NCI-H187 (cell line): ENCODE measurements around the gene VAPB.

Experiments
- DNase-seq, 2 experiments: peaks; one replicate each; lab custom pipeline; 2025; lab: John Stamatoyannopoulos, UW

VAPB gene

DNA sequence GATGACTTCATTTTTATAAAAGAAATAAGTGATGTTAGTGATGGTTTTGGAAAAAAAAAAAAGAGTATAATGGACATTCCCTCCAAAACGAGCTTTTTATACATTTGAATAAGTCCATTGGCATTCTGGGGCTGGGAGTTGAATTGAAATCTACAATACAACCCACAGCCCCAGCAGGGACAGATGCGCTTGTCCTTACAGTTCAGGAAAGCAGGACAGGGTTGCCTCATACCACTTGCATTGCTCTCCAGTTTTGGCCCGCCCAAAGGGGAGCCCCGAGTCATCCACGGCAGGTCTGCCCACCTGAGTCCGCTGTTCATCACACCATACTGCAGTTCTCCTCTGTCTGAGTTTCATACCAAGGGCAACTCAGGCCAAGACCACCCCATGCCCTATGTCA lies 46.2 kb downstream of the VAPB start:
- DNase-seq = no peak

DNA sequence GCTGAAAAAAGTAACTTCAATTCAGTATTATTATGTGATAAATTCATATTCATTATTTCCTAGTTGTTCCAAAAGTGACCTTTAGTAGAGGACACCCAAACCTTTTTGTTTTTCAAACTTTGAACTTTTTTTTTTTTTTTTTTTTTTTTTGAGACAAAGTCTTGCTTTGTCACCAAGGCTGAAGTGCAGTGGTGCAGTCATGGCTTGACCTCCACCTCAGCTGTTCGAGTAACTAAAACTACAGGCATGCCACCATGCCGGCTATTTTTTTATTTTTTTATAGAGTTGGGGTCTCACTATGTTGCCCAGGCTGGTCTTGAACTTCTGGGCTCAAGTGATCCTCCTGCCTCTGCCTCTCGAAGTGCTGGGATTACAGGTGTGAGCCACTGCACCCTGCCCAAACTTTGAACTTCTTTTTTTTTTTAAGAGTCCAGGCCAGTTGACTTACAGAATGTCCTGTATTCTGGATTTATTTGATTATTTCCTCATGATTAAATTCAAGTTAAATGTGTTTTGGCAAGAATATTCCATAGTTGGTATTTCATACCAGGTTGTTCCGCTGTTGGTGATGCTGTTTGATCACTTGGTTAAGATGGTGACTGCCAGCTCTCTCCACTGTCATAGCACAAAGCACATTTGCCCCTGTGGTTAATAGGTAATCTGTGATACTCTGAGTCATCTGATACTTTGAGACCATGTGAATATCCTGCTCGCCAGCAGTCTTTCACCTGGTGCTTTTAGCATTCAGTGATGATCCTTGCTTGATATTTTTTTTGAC lies 48.0 kb downstream of the VAPB start:
- no peak for DNase-seq

DNA sequence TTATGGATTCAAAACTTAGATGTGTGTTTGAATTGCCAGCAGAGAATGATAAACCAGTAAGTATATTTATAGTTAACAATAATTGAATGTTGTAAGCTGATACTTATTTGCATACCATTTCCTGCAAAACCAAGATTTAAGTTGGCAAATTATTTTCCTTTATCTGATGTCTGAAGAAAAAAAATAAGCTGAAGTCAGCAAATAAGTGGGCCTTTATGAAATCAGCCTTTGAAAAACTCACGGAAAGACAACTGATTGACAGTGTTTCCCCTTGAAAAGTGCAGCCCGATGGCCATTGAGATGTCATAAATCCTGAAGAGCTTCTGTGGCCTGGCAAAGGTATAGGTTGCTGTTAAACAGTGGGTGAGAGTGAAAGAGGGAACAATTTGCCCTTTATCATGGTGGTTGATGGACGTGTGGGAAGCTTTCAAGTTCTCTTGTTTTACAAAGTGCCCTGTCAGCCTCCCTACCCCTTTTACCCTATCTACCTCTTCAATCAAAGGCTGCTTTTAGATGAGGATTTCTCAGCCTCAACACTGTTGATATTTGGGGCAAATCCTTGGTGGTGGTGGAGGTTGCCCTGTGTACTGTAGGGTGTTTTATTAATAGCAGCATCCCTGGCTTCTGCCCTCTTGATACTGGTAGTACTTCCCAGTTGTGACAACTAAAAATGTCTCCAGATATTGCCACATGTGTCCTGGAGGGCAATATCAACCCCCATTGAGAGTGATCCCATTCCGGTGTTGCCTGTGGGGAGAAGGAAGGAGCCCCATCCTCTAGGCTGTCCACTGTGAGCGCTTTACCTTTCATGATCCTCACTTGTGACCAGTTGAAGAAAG lies 50.2 kb downstream of the VAPB start:
- DNase-seq = no peak

DNA sequence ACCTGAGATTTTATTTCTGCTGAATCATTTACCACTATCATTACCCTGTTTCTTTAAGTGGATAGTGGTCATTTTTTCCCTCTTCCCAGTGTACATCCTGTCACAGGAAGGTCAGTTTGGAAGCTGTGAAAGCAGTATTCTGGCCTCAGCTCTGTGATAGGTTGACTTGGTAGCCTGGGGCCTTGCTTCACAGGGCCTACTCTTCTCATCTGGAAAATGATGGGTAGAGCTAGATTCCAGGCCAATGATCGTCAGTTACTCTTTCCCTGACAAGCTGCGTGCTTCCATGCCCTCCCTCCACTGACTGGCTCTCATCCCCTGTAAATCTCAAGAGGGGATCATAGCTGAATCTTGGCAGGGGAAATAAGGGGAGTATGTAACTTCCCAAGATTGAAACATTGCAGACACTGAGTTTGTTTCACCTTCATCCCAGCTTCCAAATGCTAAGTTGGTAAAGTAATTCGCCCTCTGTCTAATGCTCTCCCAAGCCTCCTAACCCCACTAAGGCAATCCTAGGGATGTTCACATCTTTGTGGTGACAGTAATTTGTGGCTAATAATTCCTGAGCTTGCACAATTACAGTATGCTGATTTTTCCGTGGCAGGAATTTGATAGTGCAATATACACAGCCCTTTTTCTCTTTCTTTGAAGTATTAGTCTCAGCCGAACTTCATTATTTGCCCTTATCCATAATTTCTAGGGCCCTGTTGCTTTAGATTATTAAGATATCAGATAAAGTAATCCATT lies 51.2 kb downstream of the VAPB start:
- DNase-seq = no peak

DNA sequence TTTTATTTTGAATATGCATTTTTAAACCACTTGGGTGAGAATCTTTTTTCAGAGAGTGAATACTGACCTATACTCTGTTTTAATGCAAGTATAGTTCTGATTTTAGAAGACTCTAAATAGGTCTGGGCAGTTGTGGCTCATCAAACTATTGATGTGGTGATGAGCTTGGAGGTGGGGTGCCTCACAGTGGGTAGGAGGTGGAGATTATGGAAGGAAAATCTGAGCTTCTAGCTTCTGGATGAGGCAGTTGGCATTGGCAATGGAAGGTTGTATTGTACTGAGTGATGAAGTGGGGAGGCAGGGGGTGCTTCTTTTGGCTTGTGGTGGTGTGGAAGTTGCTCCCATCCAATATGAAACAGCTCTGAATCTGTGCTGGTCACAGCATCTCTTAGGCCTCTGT lies 52.7 kb downstream of the VAPB start:
- no peak for DNase-seq

DNA sequence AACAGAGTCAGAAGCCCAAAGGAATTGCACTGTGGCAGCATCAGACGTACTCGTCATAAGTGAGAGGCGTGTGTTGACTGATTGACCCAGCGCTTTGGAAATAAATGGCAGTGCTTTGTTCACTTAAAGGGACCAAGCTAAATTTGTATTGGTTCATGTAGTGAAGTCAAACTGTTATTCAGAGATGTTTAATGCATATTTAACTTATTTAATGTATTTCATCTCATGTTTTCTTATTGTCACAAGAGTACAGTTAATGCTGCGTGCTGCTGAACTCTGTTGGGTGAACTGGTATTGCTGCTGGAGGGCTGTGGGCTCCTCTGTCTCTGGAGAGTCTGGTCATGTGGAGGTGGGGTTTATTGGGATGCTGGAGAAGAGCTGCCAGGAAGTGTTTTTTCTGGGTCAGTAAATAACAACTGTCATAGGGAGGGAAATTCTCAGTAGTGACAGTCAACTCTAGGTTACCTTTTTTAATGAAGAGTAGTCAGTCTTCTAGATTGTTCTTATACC lies 55.8 kb downstream of the VAPB start:
- DNase-seq = no peak

DNA sequence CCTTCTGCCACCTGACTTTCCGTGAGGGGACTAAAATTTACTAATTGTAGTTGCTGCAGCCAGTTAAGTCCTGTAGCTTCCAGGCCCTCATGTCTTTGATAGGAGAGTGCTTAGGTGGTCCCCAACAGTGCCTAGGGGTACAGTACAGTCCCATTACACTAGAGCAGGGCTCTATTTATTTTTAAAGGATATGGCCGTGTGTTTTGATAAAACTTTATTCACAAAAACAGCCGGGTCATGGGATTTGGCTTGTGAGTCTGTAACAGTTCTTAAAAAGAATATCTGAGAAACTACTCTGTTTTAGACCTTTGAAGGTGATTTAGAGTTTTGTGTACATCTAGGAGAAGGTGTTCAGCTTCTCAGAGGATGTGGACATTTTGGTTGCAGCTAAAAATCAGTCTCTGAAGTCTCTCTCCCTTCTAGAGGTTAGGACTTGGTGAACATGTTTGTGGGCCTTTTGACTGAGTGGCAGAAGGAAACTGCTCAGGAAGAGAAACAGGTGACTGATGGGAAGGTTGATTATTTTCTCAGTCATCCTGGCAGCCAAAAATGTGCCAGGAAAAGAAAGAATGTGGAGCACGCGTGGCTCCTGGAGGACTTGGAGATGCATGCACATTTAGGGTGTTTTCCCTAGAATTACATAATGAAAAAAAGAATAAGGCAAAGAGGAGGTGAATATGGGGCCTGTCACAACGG lies 57.4 kb downstream of the VAPB start:
- no peak for DNase-seq

DNA sequence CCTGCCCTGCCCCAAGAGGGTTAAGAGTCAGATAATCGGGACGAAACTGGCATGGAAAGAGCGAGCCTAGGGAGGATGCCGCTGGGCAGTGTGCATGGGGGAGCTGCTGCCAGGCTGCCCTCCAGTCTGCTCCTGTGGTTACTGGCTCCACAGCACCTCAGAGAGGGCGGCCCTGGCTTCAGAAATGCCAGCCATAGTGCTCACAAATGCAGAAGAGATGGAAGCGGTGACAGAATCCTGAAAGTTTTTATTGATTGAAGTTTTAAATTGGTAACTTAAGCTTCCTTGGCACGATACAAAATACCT lies 57.9 kb downstream of the VAPB start:
- DNase-seq = no peak

DNA sequence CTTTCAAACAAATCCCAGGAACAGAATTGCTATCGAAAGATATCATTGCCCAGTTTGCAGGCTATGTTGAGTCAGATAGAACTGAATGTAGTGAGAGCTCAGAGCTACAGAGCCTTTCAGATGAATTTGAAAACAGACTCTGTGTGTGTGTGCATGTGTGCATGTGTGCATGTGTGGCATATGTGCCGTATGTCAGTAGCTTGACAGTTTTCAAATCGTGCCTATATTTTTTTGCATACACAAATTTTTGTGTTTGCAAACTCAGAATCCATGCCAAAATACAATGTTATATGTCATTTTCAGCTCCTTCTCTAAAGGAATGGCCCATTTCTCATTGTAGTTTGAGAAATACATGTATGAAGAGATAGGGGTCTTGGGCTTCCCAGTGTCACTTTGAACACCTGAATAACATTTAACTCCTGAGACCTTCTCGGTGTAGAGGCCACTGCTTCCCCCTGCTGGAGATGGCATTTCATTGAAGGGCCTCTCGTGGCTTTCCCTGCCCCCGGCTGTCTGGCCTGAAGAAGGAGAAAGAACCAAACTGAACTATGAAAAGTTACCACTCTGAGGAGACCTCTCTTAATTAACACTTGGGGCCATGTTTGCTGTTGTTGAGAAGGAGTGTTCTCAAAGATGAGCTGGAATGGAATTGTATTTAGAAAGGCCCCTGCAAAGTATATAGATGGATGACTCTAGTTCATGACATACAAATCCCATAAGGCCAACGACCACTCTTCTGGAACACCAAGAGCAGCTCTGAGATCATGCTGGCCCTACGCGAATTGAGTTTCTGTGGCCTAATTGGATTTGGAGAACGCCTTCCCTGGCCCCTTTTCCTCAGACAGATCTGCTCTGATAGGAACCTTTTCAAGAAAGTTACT lies 58.7 kb downstream of the VAPB start:
- DNase-seq = no peak

DNA sequence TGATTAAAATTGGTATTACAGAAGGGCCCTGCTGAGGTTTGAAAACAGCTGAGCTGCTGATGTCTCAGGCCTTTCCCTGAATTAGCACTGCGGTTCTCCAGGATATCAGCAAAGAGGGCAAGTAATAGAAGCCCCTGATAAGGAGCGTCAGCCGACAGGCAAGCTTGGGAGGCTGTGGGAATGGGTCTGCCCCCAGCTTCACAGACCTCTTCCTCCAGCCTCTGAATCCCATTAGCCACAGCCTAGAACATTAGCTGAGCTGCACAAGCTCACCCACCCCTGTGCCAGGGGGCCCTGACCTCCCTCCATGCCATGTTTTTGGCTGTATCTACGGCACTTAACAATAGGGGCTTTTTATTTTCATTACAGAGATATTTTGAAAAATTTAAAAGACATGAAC lies 59.9 kb downstream of the VAPB start:
- DNase-seq = no peak

DNA sequence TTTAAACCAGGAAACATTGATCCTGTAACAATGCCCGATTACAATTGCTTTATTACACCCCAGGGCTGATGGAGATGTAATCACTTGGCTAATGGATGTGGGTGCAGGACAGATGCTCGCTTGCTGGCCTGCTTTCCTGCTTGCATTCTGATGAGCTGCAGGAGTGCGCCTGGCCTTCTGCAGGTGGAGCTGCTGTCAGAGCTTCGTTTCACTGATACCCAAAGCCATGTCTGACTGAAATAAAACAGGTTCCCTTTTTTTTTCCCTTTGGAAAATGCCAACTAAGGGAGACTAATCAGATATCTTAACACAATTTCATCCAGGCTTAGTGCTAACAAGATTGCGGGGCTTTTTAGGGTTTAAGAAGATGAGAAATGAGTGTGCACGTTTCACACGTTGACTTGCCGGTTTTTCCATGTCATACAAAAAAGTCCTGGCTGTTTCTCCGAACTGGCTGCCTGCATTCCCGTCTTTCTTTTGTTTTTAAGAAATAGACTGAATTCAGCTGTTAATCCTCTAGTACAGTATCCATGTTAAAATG lies 60.7 kb downstream of the VAPB start:
- no peak for DNase-seq

DNA sequence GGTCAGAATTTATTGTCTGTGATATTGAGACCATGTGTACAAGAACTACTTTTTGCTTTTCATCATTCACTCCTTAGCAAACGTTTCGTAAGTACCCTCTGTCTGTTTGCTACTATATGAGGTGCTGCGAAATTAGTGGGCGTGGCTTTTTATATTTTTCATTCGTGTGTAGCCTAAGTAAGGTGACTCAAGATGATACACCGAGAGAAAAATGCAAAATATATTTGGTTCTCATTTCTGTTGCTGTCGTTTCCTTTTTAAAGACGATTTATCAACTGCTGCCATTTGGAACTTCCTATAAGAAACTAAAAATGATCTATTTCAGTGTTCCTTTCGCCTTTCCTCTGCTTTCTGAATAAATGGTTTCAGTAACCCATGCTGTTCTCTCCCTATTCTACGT lies 61.2 kb downstream of the VAPB start:
- no peak for DNase-seq

DNA sequence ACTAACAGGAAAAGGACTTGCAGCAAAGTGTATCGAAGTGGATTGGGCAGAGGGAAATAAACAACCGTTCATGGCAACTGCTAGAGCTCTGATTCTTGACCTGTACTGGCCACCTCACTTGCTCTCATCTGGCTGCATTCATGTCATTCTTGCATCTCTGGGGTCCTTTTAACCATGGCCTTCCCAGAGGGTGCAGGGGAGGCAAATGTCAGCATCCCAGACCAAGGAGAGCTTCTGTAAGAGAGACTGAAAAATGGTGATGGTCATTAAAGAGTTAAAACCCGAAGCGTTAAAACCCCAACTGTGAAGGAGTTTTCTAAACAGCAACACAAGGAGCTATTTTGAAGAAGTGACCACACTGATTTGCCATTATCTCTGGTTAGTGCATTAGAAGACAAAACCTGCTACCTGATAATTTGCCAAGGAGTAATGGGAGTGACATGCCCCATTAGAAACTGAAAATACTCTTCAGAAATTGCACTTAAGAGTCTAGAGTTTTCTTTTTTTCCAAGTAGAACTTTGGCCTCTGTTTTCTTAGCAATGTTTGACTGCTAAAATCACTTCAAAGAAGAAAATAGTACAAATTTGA lies 63.7 kb downstream of the VAPB start:
- DNase-seq = no peak

DNA sequence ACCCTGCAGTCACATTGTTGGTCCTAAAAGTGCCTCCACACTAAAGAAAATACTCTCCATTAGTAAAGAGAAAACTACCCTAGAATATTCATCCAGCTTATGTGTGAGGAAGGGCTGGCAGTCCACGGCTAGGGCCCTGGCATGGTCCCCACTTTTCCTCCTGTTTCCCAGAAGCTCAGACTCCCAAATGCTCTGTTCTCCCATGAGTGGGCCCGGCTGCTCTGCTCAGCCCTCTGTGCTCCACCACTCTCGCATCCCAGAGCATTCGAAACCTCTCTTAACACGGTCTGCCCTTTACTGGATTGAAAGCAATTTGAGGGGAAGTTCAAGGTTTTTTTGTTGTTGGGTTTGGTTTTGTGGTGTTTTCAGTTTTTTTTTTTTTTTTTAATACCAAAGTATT lies 64.4 kb downstream of the VAPB start:
- no peak for DNase-seq

DNA sequence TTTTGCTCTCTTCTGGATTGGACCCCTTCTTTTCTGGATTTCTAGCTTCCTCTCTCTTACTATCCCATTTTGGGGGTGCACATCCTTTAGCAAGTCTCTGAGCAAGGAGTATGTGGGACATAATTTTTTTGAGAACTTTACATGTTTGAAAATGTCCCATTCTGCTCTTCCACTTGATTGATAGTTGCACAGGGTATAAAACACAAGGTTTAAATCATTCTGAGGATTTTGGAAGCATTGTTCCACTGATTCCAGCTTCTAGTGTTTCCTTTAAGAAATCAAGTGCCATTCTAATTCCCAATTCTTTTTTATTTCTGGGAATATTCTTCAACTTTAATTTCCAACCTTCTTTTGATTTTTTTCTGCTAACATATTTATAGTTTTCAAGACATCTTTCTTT lies 65.4 kb downstream of the VAPB start:
- no peak for DNase-seq

DNA sequence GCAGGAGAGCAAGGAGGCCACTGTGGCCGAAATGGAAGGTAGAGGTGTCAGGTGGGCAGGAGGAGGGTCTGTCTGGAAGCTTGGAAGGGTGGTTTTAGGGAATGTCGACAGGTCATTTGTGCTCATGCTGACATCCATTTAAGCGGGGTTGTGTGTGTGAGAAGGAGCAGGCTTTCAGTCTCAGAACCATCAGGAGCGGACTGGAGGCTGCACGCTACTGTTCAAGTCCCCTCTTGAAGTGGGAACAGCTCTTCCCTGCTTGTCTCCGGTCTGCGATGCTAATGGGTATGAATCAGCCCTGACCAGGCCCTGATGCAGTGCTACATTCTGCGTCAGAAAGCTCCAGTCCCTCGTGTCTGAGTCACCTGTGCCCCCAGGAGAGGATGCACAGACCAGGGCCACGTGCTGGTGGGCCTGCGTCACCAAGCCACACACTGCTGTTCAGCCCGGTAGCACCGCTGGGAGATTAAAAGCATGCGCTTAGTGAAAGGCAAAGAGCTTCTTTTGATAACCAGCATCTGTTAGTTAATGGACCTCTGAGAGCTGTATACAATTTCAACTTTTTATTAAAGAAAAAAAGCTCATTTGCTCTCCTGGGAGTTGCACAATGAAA lies 68.2 kb downstream of the VAPB start:
- DNase-seq = no peak

DNA sequence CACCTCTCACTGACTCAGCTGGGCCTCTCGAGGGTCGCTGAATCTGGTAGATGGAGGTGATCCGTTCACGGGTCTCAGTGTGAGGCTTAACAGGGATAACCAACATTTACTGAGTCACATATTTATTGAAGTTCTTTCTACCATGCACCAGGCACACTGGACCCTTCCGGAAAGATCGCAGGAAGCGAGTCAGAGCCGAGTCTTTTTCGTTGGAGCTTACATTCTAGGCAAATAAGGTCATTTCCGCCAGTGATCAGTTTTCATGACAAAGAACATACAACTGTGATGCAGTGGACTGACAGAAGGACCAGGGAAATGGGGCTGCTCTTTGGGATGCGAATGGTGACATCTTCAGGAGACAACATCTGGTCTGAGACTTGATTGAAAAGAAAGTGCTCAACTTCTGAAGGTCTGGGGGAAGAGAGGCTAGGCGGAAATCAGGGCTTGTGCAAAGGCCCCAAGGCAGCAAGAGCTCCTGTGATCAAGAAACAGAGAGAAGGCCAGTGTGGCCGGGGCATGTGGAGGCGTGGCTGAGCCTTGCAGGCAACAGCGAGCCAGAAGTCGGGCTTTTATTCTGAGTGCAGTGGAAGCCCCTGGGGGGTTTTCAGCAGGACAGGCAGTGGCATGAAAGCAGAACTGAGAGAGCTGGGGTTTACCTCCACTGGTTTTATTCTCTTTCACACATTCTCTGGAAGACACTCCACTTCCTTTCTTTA lies 69.5 kb downstream of the VAPB start:
- no peak for DNase-seq

DNA sequence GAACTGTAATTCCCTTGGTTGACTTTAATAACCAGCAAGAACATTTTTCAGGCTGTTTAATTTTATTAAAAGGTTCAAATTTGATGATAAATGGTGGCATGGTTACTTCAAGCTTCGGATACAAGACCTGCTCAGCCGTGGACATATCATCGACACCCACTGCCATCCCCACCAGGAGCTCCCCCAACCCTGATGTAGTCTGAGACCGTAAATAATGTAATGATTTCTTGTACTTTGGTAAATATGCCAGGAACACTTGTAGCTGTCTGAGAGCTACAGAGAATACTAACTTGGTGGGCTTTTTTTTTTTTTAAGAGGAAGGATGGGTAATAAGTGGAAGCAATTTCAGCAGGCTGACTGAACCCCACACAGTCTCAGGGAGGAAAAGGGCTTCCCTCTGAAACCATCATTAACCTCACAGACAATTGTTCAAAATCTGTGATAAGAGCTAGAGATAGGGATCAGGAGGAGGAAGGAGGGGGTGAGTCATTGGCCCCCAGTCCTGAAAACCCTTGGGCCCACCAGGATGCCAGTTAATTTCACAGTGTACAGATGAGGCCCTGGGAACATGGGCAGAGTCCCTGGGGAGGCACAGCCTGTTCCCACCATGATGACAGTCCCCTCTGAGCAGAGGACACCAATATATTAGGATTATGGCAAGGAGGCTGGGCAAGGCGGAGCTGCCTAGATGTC lies 70.2 kb downstream of the VAPB start:
- no peak for DNase-seq

DNA sequence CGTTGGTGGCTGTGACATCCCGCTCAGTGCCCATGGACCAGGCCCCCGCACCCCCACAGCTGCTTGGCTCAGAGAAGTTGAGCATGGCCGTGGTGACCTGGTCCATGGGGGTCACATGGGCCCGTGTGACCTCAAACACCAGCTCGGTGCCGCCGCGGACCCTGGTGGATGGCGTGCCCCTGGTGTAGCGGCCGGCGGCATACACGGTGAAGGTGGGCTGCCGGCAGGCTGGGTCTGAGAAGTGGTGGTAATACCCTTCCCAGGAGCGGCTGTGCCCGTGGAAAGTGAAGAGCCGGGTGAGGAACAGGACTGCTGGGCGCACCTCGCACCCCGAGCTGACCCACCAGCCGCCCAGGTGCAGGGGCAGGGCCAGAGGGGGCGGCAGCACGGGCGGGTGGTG lies 72.1 kb downstream of the VAPB start:
- DNase-seq = no peak
